LoVo (cell line): ENCODE measurements around the gene PDE4D.
"Not testable (repeated sequence)": the region's sequence is repeated elsewhere in the genome, so short reads cannot be mapped to it uniquely, and the experiment has no call there.

ENCODE experiments used
- DNase-seq: peaks from one replicate; pipeline ENCODE4 v3.0.0-alpha.2; 2016; ENCODE audit warnings: low spot score

The PDE4D gene

GRCh38 chr5:59583151-59583809, 310.2 kb downstream of the PDE4D start:
- peak; percentile 52 for DNase-seq

- no peak for DNase-seq
Measured at GRCh38 chr5:59582746-59583145, 310.8 kb downstream of the PDE4D start.

- no peak for DNase-seq
Measured at GRCh38 chr5:59579824-59580167, 313.7 kb downstream of the PDE4D start.

GRCh38 chr5:59579101-59579823, 314.3 kb downstream of the PDE4D start:
- DNase-seq, result no peak

GRCh38 chr5:59577485-59577884, 316.0 kb downstream of the PDE4D start:
- DNase-seq, result no peak

GRCh38 chr5:59575648-59576445, 317.7 kb downstream of the PDE4D start:
- no peak for DNase-seq

GRCh38 chr5:59573509-59573908, 320.0 kb downstream of the PDE4D start:
- not testable (repeated sequence) for DNase-seq

GRCh38 chr5:59571067-59571466, 322.5 kb downstream of the PDE4D start:
- DNase-seq, result no peak

- DNase-seq, result no peak
Measured at GRCh38 chr5:59569608-59570334, 323.8 kb downstream of the PDE4D start.

- DNase-seq, result no peak
Measured at GRCh38 chr5:59569158-59569557, 324.4 kb downstream of the PDE4D start.

- no peak for DNase-seq
Measured at GRCh38 chr5:59568161-59568560, 325.4 kb downstream of the PDE4D start.

- no peak for DNase-seq
Measured at GRCh38 chr5:59565551-59565950, 328.0 kb downstream of the PDE4D start.

- no peak for DNase-seq
Measured at GRCh38 chr5:59564895-59565294, 328.6 kb downstream of the PDE4D start.

GRCh38 chr5:59562756-59563389, 330.7 kb downstream of the PDE4D start:
- DNase-seq, result peak; percentile 46

- DNase-seq, result peak; percentile 44
Measured at GRCh38 chr5:59560553-59560952, 333.0 kb downstream of the PDE4D start.

- no peak for DNase-seq
Measured at GRCh38 chr5:59559847-59560246, 333.7 kb downstream of the PDE4D start.

GRCh38 chr5:59559323-59559722, 334.2 kb downstream of the PDE4D start:
- DNase-seq, result peak; percentile 67

- DNase-seq, result no peak
Measured at GRCh38 chr5:59558501-59558900, 335.0 kb downstream of the PDE4D start.

- no peak for DNase-seq
Measured at GRCh38 chr5:59557572-59557971, 336.0 kb downstream of the PDE4D start.

- no peak for DNase-seq
Measured at GRCh38 chr5:59555596-59555995, 337.9 kb downstream of the PDE4D start.

- DNase-seq, result no peak
Measured at GRCh38 chr5:59554501-59554900, 339.0 kb downstream of the PDE4D start.

- no peak for DNase-seq
Measured at GRCh38 chr5:59553992-59554391, 339.5 kb downstream of the PDE4D start.
